PC-3 (cell line): ENCODE measurements around the gene CDH13. TPM values are rescaled to one million over a fixed set of nuclear protein-coding genes. Genes with fewer than 3 reads are reported as not detected.

Source experiments
- ATAC-seq: fragments of 200-7000 bp; cut with Tn5 transposase; 2 replicates; pipeline ENCODE4 v1.9.1; 2020; ENCODE audit warnings: mild to moderate bottlenecking, moderate library complexity
- BruUV-seq: library from RNA; stranded (reverse); fragments of 400-500 nt; replicated peaks from 2 replicates; lab custom pipeline; 2021; lab: Mats Ljungman, UMichigan
- CTCF ChIA-PET: fragments of 300-600 bp; sonication (Branson Sonifier 250); formaldehyde crosslinking; loops from one replicate; lab custom pipeline; 2022; ENCODE audit warnings: antibody characterized with exemption; lab: Charles Lee
- POLR2A ChIA-PET: fragments of 300-600 bp; sonication (Branson Sonifier 250); formaldehyde crosslinking; loops from one replicate; lab custom pipeline; 2022; ENCODE audit warnings: antibody characterized with exemption; ENCODE audit not compliant: unreplicated experiment; lab: Charles Lee
- DNase-seq: peaks from one replicate; pipeline ENCODE4 v3.0.0-alpha.2; 2015
- H2AFZ ChIP-seq: fragments of 300-600 bp; sonication (generic); 2 replicates; pipeline ENCODE4 v1.6.0; 2016; ENCODE audit warnings: antibody characterized with exemption, low read length
- H3F3A ChIP-seq: fragments of 300-600 bp; sonication (generic); one replicate; pipeline ENCODE4 v1.6.0; 2017; ENCODE audit warnings: antibody characterized with exemption, low read length, control low read depth, mild to moderate bottlenecking; ENCODE audit not compliant: unreplicated experiment
- H3K27ac ChIP-seq: fragments of 300-600 bp; sonication (generic); 2 replicates; pipeline ENCODE4 v1.5.1; 2016; ENCODE audit warnings: mild to moderate bottlenecking, low read length
- H3K27me3 ChIP-seq: fragments of 300-600 bp; sonication (generic); 2 replicates; pipeline ENCODE4 v1.6.1; 2016; ENCODE audit warnings: low read length, mixed read lengths
- H3K36me3 ChIP-seq: fragments of 300-600 bp; sonication (generic); 2 replicates; pipeline ENCODE4 v1.6.1; 2016; ENCODE audit warnings: low read depth, mixed run types, low read length, mixed read lengths
- H3K4me1 ChIP-seq: fragments of 300-600 bp; sonication (generic); 2 replicates; pipeline ENCODE4 v1.5.1; 2016; ENCODE audit warnings: low read length; ENCODE audit not compliant: insufficient read depth
- H3K4me2 ChIP-seq: fragments of 300-600 bp; sonication (generic); 2 replicates; pipeline ENCODE4 v1.6.0; 2016; ENCODE audit warnings: low read length
- H3K4me3 ChIP-seq: fragments of 300-600 bp; sonication (generic); 2 replicates; pipeline ENCODE4 v1.5.1; 2016; ENCODE audit warnings: mild to moderate bottlenecking, low read length, mixed read lengths
- H3K79me2 ChIP-seq: fragments of 300-600 bp; sonication (generic); 2 replicates; pipeline ENCODE4 v1.6.1; 2017; ENCODE audit warnings: low read length, mixed read lengths
- H3K9ac ChIP-seq: fragments of 300-600 bp; sonication (generic); 2 replicates; pipeline ENCODE4 v1.6.0; 2016; ENCODE audit warnings: mild to moderate bottlenecking, low read length
- H3K9me2 ChIP-seq: fragments of 300-600 bp; sonication (generic); replicated peaks from 2 replicates; pipeline ENCODE4 v1.6.1; 2016; ENCODE audit warnings: mixed run types, low read length, mixed read lengths
- H3K9me3 ChIP-seq: fragments of 300-600 bp; sonication (generic); 2 replicates; pipeline ENCODE4 v1.6.1; 2016; ENCODE audit warnings: low read length, mixed read lengths
- H4K20me1 ChIP-seq: fragments of 300-600 bp; sonication (generic); 2 replicates; pipeline ENCODE4 v1.6.1; 2016; ENCODE audit warnings: low read length, mixed read lengths
- CTCF ChIP-seq: fragments of 300-600 bp; sonication (generic); conservative IDR thresholded peaks from 2 replicates; pipeline ENCODE4 v1.5.1; 2017; ENCODE audit warnings: antibody characterized with exemption, low read depth, mild to moderate bottlenecking, low read length
- EZH2 ChIP-seq: fragments of 300-600 bp; sonication (generic); IDR thresholded peaks from one replicate; pipeline ENCODE4 v1.6.1; 2017; ENCODE audit warnings: antibody characterized with exemption, mild to moderate bottlenecking, low read length; ENCODE audit not compliant: unreplicated experiment
- EZH2phosphoT487 ChIP-seq: fragments of 300-600 bp; sonication (generic); IDR thresholded peaks from 2 replicates; pipeline ENCODE4 v1.6.1; 2018; ENCODE audit warnings: mild to moderate bottlenecking, antibody characterized with exemption, low read length, borderline replicate concordance
- intact Hi-C: fragments of 100-400 bp; cut with micrococcal nuclease; formaldehyde crosslinking; loops from 2 replicates; pipeline ENCODE4 v1.9.0; 2023
- total RNA-seq: library from RNA; depleted of rRNA; stranded (reverse); fragments of >200 nt; gene quantifications from 2 replicates; pipeline ENCODE4 v1.2.3, GENCODE V29; 2014

Gene CDH13
- total RNA-seq, 1 experiment from 2014 or later: 0.36 TPM

- CTCF ChIA-PET: no interaction called here
- ATAC-seq: no peak
- BruUV-seq: no TSS peak
Observed at GRCh38 chr16:82987767-82988166, 361.0 kb downstream of the CDH13 start.

GRCh38 chr16:82990155-82990554 is 363.4 kb downstream of the CDH13 start:
- Histone ChIP-seq H3K79me2 (no peaks in the 10 kb centered on the region), H3F3A (no peaks in the 10 kb centered on the region), H3K27me3 (no peaks in the 10 kb centered on the region), H3K9me3 (no peaks in the 10 kb centered on the region), H3K4me3 (no peak overlapping the region), H3K4me1 (no peaks in the 10 kb centered on the region), H3K36me3 (no peaks in the 10 kb centered on the region), H4K20me1 (no peaks in the 10 kb centered on the region), H3K9ac (no peak overlapping the region), H3K9me2 (no peaks in the 10 kb centered on the region), H3K27ac (no peak overlapping the region), H3K4me2 (no peak overlapping the region), H2AFZ (no peak overlapping the region)
- intact Hi-C loops: no loop called here
- POLR2A ChIA-PET: no interaction called here
- no peak for DNase-seq
- no TSS peak for BruUV-seq
- CTCF ChIA-PET: no interaction called here
- no peak for ATAC-seq
- TF ChIP-seq CTCF (no peak), EZH2phosphoT487 (no peak)

More at GRCh38 chr16:82987767-82988166, 361.0 kb downstream of the CDH13 start:
- no peak for DNase-seq
- intact Hi-C loops: no loop called here
- H3K27ac ChIP-seq: no peak overlapping the region
- POLR2A ChIA-PET: no interaction called here
- no peak overlapping the region for H3K4me2 ChIP-seq
- no peaks in the 10 kb centered on the region for H3K27me3 ChIP-seq
- no peaks in the 10 kb centered on the region for H3K9me2 ChIP-seq
- no peaks in the 10 kb centered on the region for H3K36me3 ChIP-seq
- TF ChIP-seq EZH2phosphoT487 (no peak), EZH2 (no peak), CTCF (no peak)
- no peak overlapping the region for H3K4me3 ChIP-seq
- no peaks in the 10 kb centered on the region for H3K4me1 ChIP-seq
- no peak overlapping the region for H3K9ac ChIP-seq
- H4K20me1 ChIP-seq: no peaks in the 10 kb centered on the region
- H3K9me3 ChIP-seq: no peaks in the 10 kb centered on the region
- H3F3A ChIP-seq: no peaks in the 10 kb centered on the region
- H2AFZ ChIP-seq: no peak overlapping the region
- no peaks in the 10 kb centered on the region for H3K79me2 ChIP-seq

GRCh38 chr16:82991410-82991809 is 364.6 kb downstream of the CDH13 start:
- DNase-seq (no peak), ATAC-seq (no peak)
- Histone ChIP-seq H3K27ac (no peak overlapping the region), H3K36me3 (no peaks in the 10 kb centered on the region), H3K9ac (no peak overlapping the region), H3K4me3 (no peak overlapping the region), H2AFZ (no peak overlapping the region), H3F3A (no peaks in the 10 kb centered on the region), H3K9me2 (no peaks in the 10 kb centered on the region), H3K4me1 (no peaks in the 10 kb centered on the region), H3K9me3 (no peaks in the 10 kb centered on the region), H3K79me2 (no peaks in the 10 kb centered on the region), H4K20me1 (no peaks in the 10 kb centered on the region), H3K27me3 (no peaks in the 10 kb centered on the region), H3K4me2 (no peak overlapping the region)
- no TSS peak for BruUV-seq
- TF ChIP-seq CTCF: no peak
- no peak for TF ChIP-seq EZH2
- no peak for TF ChIP-seq EZH2phosphoT487
- intact Hi-C loops: no loop called here
- ChIA-PET POLR2A (interaction anchor here (0.7 kb wide), 1 partner anchor 217 kb away, joined by 8 read pairs; no protein-coding TSS in a partner anchor), CTCF (no interaction called here)
